ENCODE measurements around the gene ACYP2. TPM values are rescaled to one million over a fixed set of nuclear protein-coding genes. Genes with fewer than 3 reads are reported as not detected.

ACYP2 gene
- total RNA-seq, 1 donor from 2014 or later = 9.0 TPM

DNA sequence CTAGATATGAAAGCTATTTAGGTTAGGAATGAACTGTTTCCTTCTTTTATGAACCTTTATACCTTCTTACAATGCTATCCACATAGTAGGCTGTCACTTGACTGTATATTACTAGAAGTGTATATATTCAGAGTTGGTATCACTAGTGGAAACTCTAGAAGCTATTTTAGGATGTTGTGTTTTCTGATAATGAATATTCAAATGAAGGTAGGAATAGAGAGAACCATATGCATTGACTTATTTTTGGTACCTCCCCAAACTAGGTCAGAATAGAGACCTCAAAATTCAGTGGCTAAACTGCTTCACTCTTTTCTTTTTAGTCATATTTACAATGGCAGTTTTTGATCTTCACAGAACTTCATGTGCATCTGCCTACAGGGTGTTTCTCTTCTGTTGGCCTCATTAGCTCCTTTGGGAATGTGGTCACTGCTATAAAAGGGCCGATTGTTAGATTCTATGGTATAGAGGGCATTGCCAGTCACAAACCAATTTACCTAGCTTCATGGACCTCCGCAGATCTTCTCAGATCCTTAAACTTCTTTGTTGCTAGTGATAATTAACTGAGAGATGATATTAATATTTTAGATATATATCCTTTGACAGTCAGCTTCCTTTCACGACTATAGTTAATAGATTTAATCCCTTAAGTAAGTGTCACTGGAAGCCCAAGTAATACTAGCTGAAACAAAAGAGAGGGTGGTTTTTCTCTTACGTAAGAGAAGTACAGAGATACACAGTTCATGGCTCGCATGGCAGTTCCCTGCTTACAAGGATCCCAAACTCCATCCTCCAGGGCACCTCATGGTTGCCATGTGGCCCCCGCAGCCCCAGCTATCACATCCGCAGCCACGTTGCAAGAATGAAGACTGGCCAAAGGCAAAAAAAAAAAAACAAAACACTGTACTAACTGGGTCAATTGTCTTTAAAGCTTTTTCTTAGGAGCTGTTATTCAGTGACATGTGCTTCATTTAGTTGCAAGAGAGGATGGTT is 79.6 kb downstream of the ACYP2 start:
- FAIRE-seq (no peak), DNase-seq (ENCODE audit: low read depth) (no peak)
- Histone ChIP-seq H3K27me3 (ENCODE audit: control insufficient read depth, insufficient read depth, low read length) (no peaks in the 10 kb centered on the region), H3K36me3 (ENCODE audit: control insufficient read depth, insufficient read depth, low read length) (no peaks in the 10 kb centered on the region), H3K4me3 (ENCODE audit: low read depth, low read length) (no peak overlapping the region)
- TF ChIP-seq, protein P1, sequence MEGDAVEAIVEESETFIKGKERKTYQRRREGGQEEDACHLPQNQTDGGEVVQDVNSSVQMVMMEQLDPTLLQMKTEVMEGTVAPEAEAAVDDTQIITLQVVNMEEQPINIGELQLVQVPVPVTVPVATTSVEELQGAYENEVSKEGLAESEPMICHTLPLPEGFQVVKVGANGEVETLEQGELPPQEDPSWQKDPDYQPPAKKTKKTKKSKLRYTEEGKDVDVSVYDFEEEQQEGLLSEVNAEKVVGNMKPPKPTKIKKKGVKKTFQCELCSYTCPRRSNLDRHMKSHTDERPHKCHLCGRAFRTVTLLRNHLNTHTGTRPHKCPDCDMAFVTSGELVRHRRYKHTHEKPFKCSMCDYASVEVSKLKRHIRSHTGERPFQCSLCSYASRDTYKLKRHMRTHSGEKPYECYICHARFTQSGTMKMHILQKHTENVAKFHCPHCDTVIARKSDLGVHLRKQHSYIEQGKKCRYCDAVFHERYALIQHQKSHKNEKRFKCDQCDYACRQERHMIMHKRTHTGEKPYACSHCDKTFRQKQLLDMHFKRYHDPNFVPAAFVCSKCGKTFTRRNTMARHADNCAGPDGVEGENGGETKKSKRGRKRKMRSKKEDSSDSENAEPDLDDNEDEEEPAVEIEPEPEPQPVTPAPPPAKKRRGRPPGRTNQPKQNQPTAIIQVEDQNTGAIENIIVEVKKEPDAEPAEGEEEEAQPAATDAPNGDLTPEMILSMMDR (IDR thresholded peaks at IDR 0.05; ENCODE audit: insufficient read depth, low read length, severe bottlenecking) = no peak

DNA sequence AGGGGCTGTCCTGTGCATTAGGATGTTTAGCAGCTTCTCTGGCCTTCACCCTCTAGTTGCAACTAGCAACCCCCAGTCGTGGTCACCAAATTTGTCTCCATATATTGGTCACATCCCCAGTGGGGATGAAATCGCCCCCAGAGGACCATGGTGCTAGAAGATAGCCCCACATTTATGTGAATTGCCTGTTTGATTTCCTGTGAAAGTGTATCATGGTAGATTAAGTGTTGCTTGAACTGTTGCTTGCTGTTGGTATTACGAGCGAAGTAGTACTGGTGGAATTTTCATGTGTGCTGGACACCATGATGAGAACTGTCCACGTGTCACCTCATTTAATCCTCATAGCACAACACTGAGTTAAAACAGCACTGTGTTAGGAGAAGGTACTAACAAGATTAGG is 81.2 kb downstream of the ACYP2 start:
- DNase-seq (ENCODE audit: low read depth) (no peak), FAIRE-seq (no peak)
- Histone ChIP-seq H3K36me3 (ENCODE audit: control insufficient read depth, insufficient read depth, low read length) (no peaks in the 10 kb centered on the region), H3K27me3 (ENCODE audit: control insufficient read depth, insufficient read depth, low read length) (no peaks in the 10 kb centered on the region), H3K4me3 (ENCODE audit: low read depth, low read length) (no peak overlapping the region)
- TF ChIP-seq, protein P1 (IDR thresholded peaks at IDR 0.05; ENCODE audit: insufficient read depth, low read length, severe bottlenecking) = no peak

DNA sequence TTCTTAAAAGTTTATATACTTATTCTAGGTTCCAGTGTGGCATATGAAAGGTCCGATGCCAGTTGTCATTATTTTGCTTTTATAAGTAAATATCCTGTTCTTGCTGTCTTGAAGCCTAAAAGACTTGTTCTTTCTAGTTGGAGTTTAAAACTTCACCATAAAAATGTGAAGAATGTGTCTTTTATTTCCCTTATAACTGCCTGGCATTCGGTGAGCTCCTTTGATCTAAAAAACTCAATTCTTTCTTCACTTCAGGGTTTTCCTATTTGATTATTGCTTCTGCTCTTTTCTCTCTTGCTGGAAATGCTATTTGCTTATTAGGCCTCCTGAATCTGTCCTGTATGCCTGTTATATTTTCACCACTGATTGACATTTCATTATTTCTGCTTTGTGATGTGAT is 89.1 kb downstream of the ACYP2 start:
- Histone ChIP-seq H3K27me3 (ENCODE audit: control insufficient read depth, insufficient read depth, low read length) (no peaks in the 10 kb centered on the region), H3K4me3 (ENCODE audit: low read depth, low read length) (no peak overlapping the region), H3K36me3 (ENCODE audit: control insufficient read depth, insufficient read depth, low read length) (no peaks in the 10 kb centered on the region)
- TF ChIP-seq, protein P1 (IDR thresholded peaks at IDR 0.05; ENCODE audit: insufficient read depth, low read length, severe bottlenecking) = no peak
- no peak for DNase-seq (ENCODE audit: low read depth)
- no peak for FAIRE-seq

DNA sequence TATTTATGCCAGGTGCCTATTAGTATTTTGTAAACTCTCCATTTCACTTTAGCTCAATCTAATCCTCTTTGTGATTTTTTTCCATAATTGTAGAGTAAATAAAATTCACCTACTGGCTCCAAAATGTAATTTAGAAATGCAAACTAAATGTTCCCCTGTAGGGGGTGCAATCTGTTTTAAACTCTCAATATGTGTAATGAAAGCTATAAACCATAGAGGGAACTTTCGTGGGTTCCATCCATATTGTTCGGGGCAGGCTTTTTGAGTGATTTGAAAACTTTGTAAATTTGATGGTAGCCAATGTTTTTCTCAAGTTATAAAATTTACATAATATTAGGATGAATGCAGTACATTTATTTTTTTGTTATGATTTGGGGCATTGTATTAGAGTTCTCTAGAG is 91.2 kb downstream of the ACYP2 start:
- DNase-seq (ENCODE audit: low read depth) (peak; percentile 35), FAIRE-seq (no peak)
- H3K27me3 ChIP-seq (ENCODE audit: control insufficient read depth, insufficient read depth, low read length) = no peaks in the 10 kb centered on the region
- TF ChIP-seq, protein P1 (IDR thresholded peaks at IDR 0.05; ENCODE audit: insufficient read depth, low read length, severe bottlenecking) = no peak
- H3K4me3 ChIP-seq (ENCODE audit: low read depth, low read length) = no peak overlapping the region
- H3K36me3 ChIP-seq (ENCODE audit: control insufficient read depth, insufficient read depth, low read length) = no peaks in the 10 kb centered on the region

DNA sequence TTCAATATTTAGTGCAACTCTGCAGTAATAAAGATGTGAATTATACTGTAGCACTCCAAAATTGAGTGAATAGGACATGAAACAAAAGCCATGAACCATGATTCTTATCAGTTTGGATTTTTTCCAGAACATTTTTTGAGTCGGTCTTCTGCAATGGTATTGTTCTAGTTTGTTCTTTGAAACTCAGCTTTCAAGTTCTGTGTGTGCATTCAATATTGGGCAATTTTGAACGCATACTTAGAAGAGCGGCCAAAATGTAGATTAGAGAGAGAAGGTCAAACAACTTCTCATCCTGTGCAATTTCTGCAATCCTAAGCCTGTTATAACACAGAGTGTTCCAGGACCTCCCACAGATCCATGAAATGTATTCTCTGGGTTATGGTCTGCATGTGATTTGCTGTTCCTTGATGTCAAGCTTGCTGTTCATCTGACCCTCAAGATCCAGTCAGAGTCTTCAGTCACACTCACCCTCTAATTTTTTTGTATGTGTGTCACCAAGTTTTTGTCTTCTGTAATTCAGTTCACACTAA is 92.3 kb downstream of the ACYP2 start:
- peak; percentile 32 for DNase-seq (ENCODE audit: low read depth)
- TF ChIP-seq, protein P1 (IDR thresholded peaks at IDR 0.05; ENCODE audit: insufficient read depth, low read length, severe bottlenecking) = no peak
- no peaks in the 10 kb centered on the region for H3K36me3 ChIP-seq (ENCODE audit: control insufficient read depth, insufficient read depth, low read length)
- H3K27me3 ChIP-seq (ENCODE audit: control insufficient read depth, insufficient read depth, low read length) = no peaks in the 10 kb centered on the region
- H3K4me3 ChIP-seq (ENCODE audit: low read depth, low read length) = no peak overlapping the region
- FAIRE-seq = no peak

Measured in bronchial epithelial cell (primary cell).